CD8-positive, alpha-beta memory T cell (primary cell): ENCODE results near the gene TRIM14. TPM values are rescaled to one million over a fixed set of nuclear protein-coding genes. Genes with fewer than 3 reads are reported as not detected.

Experiments used
- CTCF ChIA-PET: fragments of 350-600 bp; sonication (Branson Sonifier 250); formaldehyde crosslinking; loops from one replicate; lab custom pipeline; 2021; ENCODE audit warnings: antibody characterized with exemption; lab: Charles Lee
- POLR2A ChIA-PET: fragments of 350-600 bp; sonication (Branson Sonifier 250); formaldehyde crosslinking; loops from one replicate; lab custom pipeline; 2021; ENCODE audit warnings: antibody characterized with exemption; lab: Charles Lee
- DNase-seq, 5 donors: peaks; one replicate each; pipeline versions ENCODE4 v3.0.0 to v3.0.0-alpha.2; 2020 to 2022; ENCODE audit warnings: mixed read lengths in 1 of 5
- H3K27ac ChIP-seq: one replicate; pipeline ENCODE4 v1.7.0; 2013; ENCODE audit warnings: low read depth, mild to moderate bottlenecking, low read length, moderate library complexity
- H3K27me3 ChIP-seq: 2 replicates; pipeline ENCODE4 v1.7.0; 2013; ENCODE audit warnings: low read length, mild to moderate bottlenecking; ENCODE audit not compliant: insufficient read depth, poor library complexity, severe bottlenecking
- H3K36me3 ChIP-seq: 2 replicates; pipeline ENCODE4 v1.7.0; 2013; ENCODE audit warnings: mild to moderate bottlenecking, low read length, moderate library complexity; ENCODE audit not compliant: insufficient read depth
- H3K4me1 ChIP-seq: 2 replicates; pipeline ENCODE4 v1.7.0; 2013; ENCODE audit warnings: mild to moderate bottlenecking, low read length, moderate library complexity; ENCODE audit not compliant: insufficient read depth
- H3K4me3 ChIP-seq: 2 replicates; pipeline ENCODE4 v1.7.0; 2013; ENCODE audit warnings: mild to moderate bottlenecking, low read length
- H3K9me3 ChIP-seq: 2 replicates; pipeline ENCODE4 v1.7.0; 2013; ENCODE audit warnings: mild to moderate bottlenecking, low read length
- H3K27ac Mint-ChIP-seq, 8 donors: one replicate each; pipeline ENCODE4 v1.8.0; 2020 to 2021; ENCODE audit warnings: mixed read lengths in 8 of 8, mild to moderate bottlenecking in 6 of 8, inconsistent platforms in 3 of 8, moderate library complexity in 3 of 8
- H3K27me3 Mint-ChIP-seq, 2 donors: one replicate each; pipeline ENCODE4 v1.8.0; 2020 to 2021; ENCODE audit warnings: mixed read lengths in 2 of 2, mild to moderate bottlenecking in 1 of 2, moderate library complexity in 1 of 2
- H3K36me3 Mint-ChIP-seq, 3 donors: one replicate each; pipeline ENCODE4 v1.8.0; 2020 to 2021; ENCODE audit warnings: mixed read lengths in 3 of 3, inconsistent platforms in 1 of 3, mild to moderate bottlenecking in 1 of 3
- H3K4me1 Mint-ChIP-seq, 3 donors: one replicate each; pipeline ENCODE4 v1.8.0; 2020 to 2021; ENCODE audit warnings: mixed read lengths in 3 of 3, inconsistent platforms in 1 of 3, mild to moderate bottlenecking in 1 of 3
- H3K4me3 Mint-ChIP-seq, 7 donors: one replicate each; pipeline ENCODE4 v1.8.0; 2020 to 2021; ENCODE audit warnings: mixed read lengths in 7 of 7, mild to moderate bottlenecking in 6 of 7, moderate library complexity in 4 of 7, inconsistent platforms in 2 of 7
- H3K9me3 Mint-ChIP-seq, 5 donors: one replicate each; pipeline ENCODE4 v1.8.0; 2020 to 2022; ENCODE audit warnings: mixed read lengths in 5 of 5, mild to moderate bottlenecking in 3 of 5, moderate library complexity in 2 of 5, inconsistent platforms in 1 of 5
- polyA plus RNA-seq: library from polyadenylated mRNA; unstranded; fragments of 300-500 nt; fragmentation: Illumina TruSeq; gene quantifications from one replicate; pipeline ENCODE4 v1.2.3, GENCODE V29; 2021
- total RNA-seq, 2 experiments: library from RNA; stranded (reverse); gene quantifications; one replicate each; pipeline ENCODE4 v1.2.3, GENCODE V29; 2021

TRIM14 gene
- total and polyA plus RNA-seq, 3 experiments from 2014 or later = 46.2 to 92.5 (median 52.1) TPM

- no peak overlapping the region for H3K4me3 ChIP-seq
- peaks cover 29% of the 10 kb centered on the region for H3K4me1 ChIP-seq
- H3K27me3 ChIP-seq = no peaks in the 10 kb centered on the region
- H3K9me3 ChIP-seq = no peaks in the 10 kb centered on the region
- Mint-ChIP-seq H3K27me3 (no peaks in the 10 kb centered on the region), H3K36me3 (peaks cover 0 to 12% (median 4%) of the 10 kb centered on the region in 3 donors), H3K4me1 (peaks cover 20 to 31% (median 28%) of the 10 kb centered on the region in 3 donors), H3K27ac (peak overlapping the region in 2 of 8 donors; percentile 65 to 68), H3K4me3 (no peak overlapping the region), H3K9me3 (no peaks in the 10 kb centered on the region)
- peaks cover under 1% of the 10 kb centered on the region for H3K36me3 ChIP-seq
- ChIA-PET CTCF (interaction anchor here (0.8 to 6.5 kb wide), 7 partner anchors 10 to 193 kb away, joined by 3 to 39 read pairs (median 5); partner anchors contain the start of genes NANS, TBC1D2 and TRIM14), POLR2A (no interaction called here)
- no peak for DNase-seq
- no peak overlapping the region for H3K27ac ChIP-seq
Observed at GRCh38 chr9:98071737-98072136, 47.3 kb downstream of the TRIM14 start.

- no peaks in the 10 kb centered on the region for H3K9me3 ChIP-seq
- H3K36me3 Mint-ChIP-seq = peaks cover 0 to 20% (median 7%) of the 10 kb centered on the region in 3 donors
- no peak overlapping the region for H3K4me3 Mint-ChIP-seq
- DNase-seq = no peak
- H3K27me3 Mint-ChIP-seq = no peaks in the 10 kb centered on the region
- peaks cover 18 to 20% (median 18%) of the 10 kb centered on the region in 3 donors for H3K4me1 Mint-ChIP-seq
- H3K4me3 ChIP-seq = no peak overlapping the region
- CTCF ChIA-PET = interaction anchor here (0.7 to 6.5 kb wide), 2 partner anchors 11 to 194 kb away, joined by 3 to 39 read pairs; no protein-coding TSS in a partner anchor
- no peaks in the 10 kb centered on the region for H3K27me3 ChIP-seq
- POLR2A ChIA-PET = no interaction called here
- H3K27ac Mint-ChIP-seq = no peak overlapping the region
- H3K9me3 Mint-ChIP-seq = no peaks in the 10 kb centered on the region
- peaks cover 19% of the 10 kb centered on the region for H3K4me1 ChIP-seq
- H3K27ac ChIP-seq = no peak overlapping the region
- H3K36me3 ChIP-seq = no peaks in the 10 kb centered on the region
Observed at GRCh38 chr9:98070704-98071103, 48.3 kb downstream of the TRIM14 start.

- H3K27ac Mint-ChIP-seq = no peak overlapping the region
- no peak for DNase-seq
- Histone ChIP-seq H3K9me3 (no peaks in the 10 kb centered on the region), H3K36me3 (peaks cover 5% of the 10 kb centered on the region), H3K4me1 (peaks cover 8% of the 10 kb centered on the region), H3K27ac (no peak overlapping the region), H3K4me3 (no peak overlapping the region), H3K27me3 (no peaks in the 10 kb centered on the region)
- POLR2A ChIA-PET = no interaction called here
- CTCF ChIA-PET = no interaction called here
- peaks cover 4 to 29% (median 8%) of the 10 kb centered on the region in 3 donors for H3K36me3 Mint-ChIP-seq
- no peak overlapping the region for H3K4me3 Mint-ChIP-seq
- H3K27me3 Mint-ChIP-seq = no peaks in the 10 kb centered on the region
- peaks cover 6 to 9% (median 7%) of the 10 kb centered on the region in 3 donors for H3K4me1 Mint-ChIP-seq
- no peaks in the 10 kb centered on the region for H3K9me3 Mint-ChIP-seq
Observed at GRCh38 chr9:98069551-98069950, 49.5 kb downstream of the TRIM14 start.

GRCh38 chr9:98067184-98067583 lies 51.8 kb downstream of the TRIM14 start:
- Histone ChIP-seq H3K27me3 (no peaks in the 10 kb centered on the region), H3K9me3 (no peaks in the 10 kb centered on the region), H3K27ac (no peak overlapping the region), H3K4me1 (no peaks in the 10 kb centered on the region), H3K36me3 (peaks cover 7% of the 10 kb centered on the region), H3K4me3 (no peak overlapping the region)
- peaks cover 7 to 47% (median 10%) of the 10 kb centered on the region in 3 donors for H3K36me3 Mint-ChIP-seq
- H3K27me3 Mint-ChIP-seq = no peaks in the 10 kb centered on the region
- H3K4me1 Mint-ChIP-seq = peaks cover 0 to 7% (median 6%) of the 10 kb centered on the region in 3 donors
- H3K4me3 Mint-ChIP-seq = no peak overlapping the region
- peak overlapping the region in 1 of 8 donors; percentile 71 for H3K27ac Mint-ChIP-seq
- CTCF ChIA-PET = no interaction called here
- DNase-seq = no peak
- no peaks in the 10 kb centered on the region for H3K9me3 Mint-ChIP-seq
- POLR2A ChIA-PET = no interaction called here

GRCh38 chr9:98066235-98066634 lies 52.8 kb downstream of the TRIM14 start:
- POLR2A ChIA-PET = no interaction called here
- no peaks in the 10 kb centered on the region for H3K9me3 ChIP-seq
- Mint-ChIP-seq H3K36me3 (peaks cover 7 to 48% (median 9%) of the 10 kb centered on the region in 3 donors), H3K4me3 (no peak overlapping the region), H3K4me1 (peaks cover 0 to 8% (median 6%) of the 10 kb centered on the region in 3 donors), H3K27ac (peak overlapping the region in 2 of 8 donors; percentile 21 to 71), H3K27me3 (no peaks in the 10 kb centered on the region), H3K9me3 (no peaks in the 10 kb centered on the region)
- no peak overlapping the region for H3K27ac ChIP-seq
- no peaks in the 10 kb centered on the region for H3K27me3 ChIP-seq
- H3K4me3 ChIP-seq = no peak overlapping the region
- DNase-seq = no peak
- CTCF ChIA-PET = interaction anchor here (1.2 kb wide), 1 partner anchor 8 kb away, joined by 3 read pairs; no protein-coding TSS in a partner anchor
- peaks cover 7% of the 10 kb centered on the region for H3K36me3 ChIP-seq
- H3K4me1 ChIP-seq = no peaks in the 10 kb centered on the region

- H3K36me3 ChIP-seq = peaks cover 7% of the 10 kb centered on the region
- DNase-seq = no peak
- H3K9me3 Mint-ChIP-seq = no peaks in the 10 kb centered on the region
- ChIA-PET CTCF (interaction anchor here (0.9 to 1.2 kb wide), 2 partner anchors 10 to 129 kb away, joined by 3 read pairs; no protein-coding TSS in a partner anchor), POLR2A (interaction anchor here (0.6 kb wide), 1 partner anchor 141 kb away, joined by 3 read pairs; no protein-coding TSS in a partner anchor)
- H3K4me3 Mint-ChIP-seq = no peak overlapping the region
- no peaks in the 10 kb centered on the region for H3K27me3 Mint-ChIP-seq
- no peak overlapping the region for H3K4me3 ChIP-seq
- peaks cover 7 to 52% (median 8%) of the 10 kb centered on the region in 3 donors for H3K36me3 Mint-ChIP-seq
- H3K9me3 ChIP-seq = no peaks in the 10 kb centered on the region
- H3K4me1 ChIP-seq = no peaks in the 10 kb centered on the region
- H3K27me3 ChIP-seq = no peaks in the 10 kb centered on the region
- peaks cover under 1 to 10% (median 9%) of the 10 kb centered on the region in 3 donors for H3K4me1 Mint-ChIP-seq
- H3K27ac Mint-ChIP-seq = peak overlapping the region in 1 of 8 donors; percentile 52
- no peak overlapping the region for H3K27ac ChIP-seq
Observed at GRCh38 chr9:98064623-98065392, 54.2 kb downstream of the TRIM14 start.

- Histone ChIP-seq H3K9me3 (no peaks in the 10 kb centered on the region), H3K36me3 (peaks cover 7% of the 10 kb centered on the region), H3K4me1 (peaks cover 15% of the 10 kb centered on the region), H3K4me3 (no peak overlapping the region), H3K27ac (no peak overlapping the region), H3K27me3 (no peaks in the 10 kb centered on the region)
- peak overlapping the region in 2 of 8 donors; percentile 66 to 70 for H3K27ac Mint-ChIP-seq
- peaks cover 19 to 27% (median 20%) of the 10 kb centered on the region in 3 donors for H3K4me1 Mint-ChIP-seq
- peaks cover 7 to 51% (median 8%) of the 10 kb centered on the region in 3 donors for H3K36me3 Mint-ChIP-seq
- ChIA-PET CTCF (interaction anchor here (1.8 kb wide), 1 partner anchor 10 kb away, joined by 5 read pairs; no protein-coding TSS in a partner anchor), POLR2A (no interaction called here)
- no peaks in the 10 kb centered on the region for H3K27me3 Mint-ChIP-seq
- peak overlapping the region in 1 of 7 donors; percentile 20 for H3K4me3 Mint-ChIP-seq
- no peak for DNase-seq
- no peaks in the 10 kb centered on the region for H3K9me3 Mint-ChIP-seq
Observed at GRCh38 chr9:98062161-98062560, 56.9 kb downstream of the TRIM14 start.
